ENCODE measurements around the gene ANKRD24.

GRCh38 chr19:4138445-4138844 is 44.0 kb upstream of the ANKRD24 start:
- no peak for TF ChIP-seq CTCF (IDR thresholded peaks at IDR 0.05)
- no peak for TF ChIP-seq POLR2A (IDR thresholded peaks at IDR 0.05)

Data from thyroid gland (tissue), 4 donors.